Fibroblast of pulmonary artery (primary cell): ENCODE results near the gene RPS2.

ENCODE experiments used
- DNase-seq: peaks from one replicate; pipeline ENCODE4 v3.0.0-alpha.2; 2010; ENCODE audit warnings: low read depth
- H3K4me3 ChIP-seq: replicated peaks from 2 replicates; pipeline ENCODE4 v1.5.1; 2011; ENCODE audit warnings: low read depth, mild to moderate bottlenecking, control low read depth, low read length, moderate library complexity
- CTCF ChIP-seq: IDR thresholded peaks from 2 replicates; pipeline ENCODE4 v1.5.1; 2011; ENCODE audit warnings: mild to moderate bottlenecking, control low read depth, low read length, inconsistent platforms; ENCODE audit errors: missing control alignments

The RPS2 gene

DNA sequence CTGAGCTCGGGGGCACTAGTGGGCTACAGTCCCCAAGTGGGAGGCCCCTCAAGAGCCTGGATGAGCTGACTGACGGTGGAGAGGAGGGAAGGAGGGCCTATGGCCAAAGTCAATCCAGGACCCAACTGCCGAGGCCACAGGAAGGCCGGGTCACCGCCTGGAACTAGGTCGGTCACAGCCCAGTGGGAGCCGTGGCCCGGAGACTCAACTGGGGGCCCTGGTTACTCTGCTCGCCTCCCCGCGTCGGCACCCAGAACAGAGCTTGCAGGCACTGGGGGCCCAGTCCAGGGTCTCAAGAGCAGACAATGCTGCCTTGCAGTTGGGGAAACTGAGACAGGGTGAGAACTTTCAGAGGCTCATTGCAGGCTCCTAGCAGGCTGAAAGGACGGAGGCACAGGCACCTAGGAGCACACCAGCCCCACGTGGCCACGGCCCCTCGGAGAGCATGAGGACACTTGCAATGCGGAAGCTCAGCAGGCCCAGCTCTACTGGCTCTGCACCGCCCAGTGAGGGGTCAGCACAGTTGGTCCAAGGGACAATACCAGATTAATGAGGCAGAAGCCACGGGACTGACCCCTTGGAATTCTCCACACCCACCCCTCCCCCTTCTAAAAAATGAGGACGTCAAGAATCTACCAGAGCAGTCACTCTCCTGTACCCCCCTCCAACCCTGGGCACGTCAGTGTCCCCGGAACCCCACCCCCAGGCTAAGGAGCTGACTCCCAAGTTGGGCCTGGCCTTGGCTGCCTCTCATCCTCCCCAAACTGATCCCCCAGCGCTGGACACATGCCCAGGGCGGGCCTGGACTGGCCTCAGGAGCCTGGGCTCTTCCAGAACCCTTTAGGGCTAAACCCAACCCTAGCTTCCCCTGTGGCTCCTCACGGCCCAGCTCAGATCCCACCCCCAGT lies 48.6 kb downstream of the RPS2 start:
- H3K4me3 ChIP-seq, result no peak overlapping the region
- no peak for DNase-seq
- no peak for TF ChIP-seq CTCF

DNA sequence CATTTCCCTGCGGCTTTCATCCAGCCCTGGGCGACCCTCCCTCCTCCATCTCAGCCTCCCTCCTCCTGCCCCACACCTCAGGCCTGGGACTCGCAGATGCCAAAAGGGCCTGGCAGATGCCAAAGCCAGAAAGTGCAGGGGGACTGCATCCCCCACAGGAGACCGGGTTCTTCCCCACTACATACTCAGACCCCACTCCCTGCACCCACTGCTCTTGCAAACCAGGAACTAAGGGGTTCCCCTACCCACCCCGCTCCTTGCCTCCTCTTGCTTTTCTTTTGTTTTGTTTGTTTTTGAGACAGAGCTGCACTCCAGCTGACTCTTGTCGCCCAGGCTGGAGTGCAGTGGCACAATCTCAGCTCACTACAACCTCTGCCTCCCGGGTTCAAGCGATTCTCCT lies 49.6 kb downstream of the RPS2 start:
- H3K4me3 ChIP-seq, result no peak overlapping the region
- no peak for DNase-seq
- TF ChIP-seq CTCF, result no peak

DNA sequence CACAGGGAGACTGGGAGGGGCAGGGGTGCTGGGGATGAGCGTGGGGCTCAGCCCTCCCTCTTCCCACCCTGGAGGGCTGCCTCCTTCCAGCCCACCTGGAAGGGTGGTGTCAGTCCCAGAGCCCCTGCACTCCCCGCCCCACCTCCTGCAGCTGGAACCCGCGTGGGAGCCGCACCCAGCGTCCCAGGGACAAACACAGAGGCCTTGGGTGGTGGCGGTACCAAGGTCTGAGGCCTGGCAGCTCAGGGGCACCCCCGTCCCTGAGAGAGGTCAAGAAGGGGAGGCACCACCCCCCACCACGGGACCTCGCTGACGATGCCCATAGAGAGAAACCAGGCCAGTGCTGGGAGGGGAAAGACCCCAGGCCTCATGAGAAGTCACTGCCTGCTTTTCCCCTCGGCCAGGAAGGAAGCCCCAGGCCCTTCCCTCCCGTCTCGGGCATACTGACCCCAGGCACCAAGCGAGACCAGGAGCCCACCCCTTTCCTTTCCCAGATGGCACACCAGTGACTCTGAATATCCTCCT lies 50.5 kb downstream of the RPS2 start:
- no peak overlapping the region for H3K4me3 ChIP-seq
- no peak for TF ChIP-seq CTCF
- DNase-seq, result no peak

- no peak overlapping the region for H3K4me3 ChIP-seq
- no peak for TF ChIP-seq CTCF
- no peak for DNase-seq
Observed at GRCh38 chr16:1913327-1914083, 51.1 kb downstream of the RPS2 start.

DNA sequence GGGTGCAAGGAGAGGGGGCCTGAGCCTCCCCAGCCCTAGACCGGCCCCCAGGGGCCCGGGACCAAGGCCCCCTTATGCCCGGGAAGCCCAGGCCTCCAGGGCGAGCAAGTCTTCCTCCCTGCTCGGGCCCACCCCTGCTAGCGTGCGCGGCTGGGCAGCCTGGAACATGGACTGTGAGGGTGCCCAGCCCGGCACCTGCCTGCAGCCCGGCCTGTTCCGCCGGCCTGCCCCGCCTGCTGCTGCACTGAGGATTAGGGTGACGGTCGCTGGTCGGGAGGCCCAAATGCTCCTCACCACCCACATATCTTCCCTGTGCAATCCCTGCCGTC lies 52.4 kb downstream of the RPS2 start:
- no peak overlapping the region for H3K4me3 ChIP-seq
- DNase-seq, result no peak
- TF ChIP-seq CTCF, result no peak
